Stimulated activated CD8-positive, alpha-beta memory T cell treated with anti-CD3 and anti-CD28 coated beads, Interleukin-15, amount 100 ng/mL, for 48 hours (primary cell): ENCODE data around the gene ABHD11.
"Not testable (repeated sequence)": the region's sequence is repeated elsewhere in the genome, so short reads cannot be mapped to it uniquely, and the experiment has no call there.

Experiments used
- DNase-seq, 2 donors: peaks; one replicate each; pipeline ENCODE4 v3.0.0-alpha.2; 2020; ENCODE audit warnings: low read depth in 2 of 2

ABHD11 gene

DNA sequence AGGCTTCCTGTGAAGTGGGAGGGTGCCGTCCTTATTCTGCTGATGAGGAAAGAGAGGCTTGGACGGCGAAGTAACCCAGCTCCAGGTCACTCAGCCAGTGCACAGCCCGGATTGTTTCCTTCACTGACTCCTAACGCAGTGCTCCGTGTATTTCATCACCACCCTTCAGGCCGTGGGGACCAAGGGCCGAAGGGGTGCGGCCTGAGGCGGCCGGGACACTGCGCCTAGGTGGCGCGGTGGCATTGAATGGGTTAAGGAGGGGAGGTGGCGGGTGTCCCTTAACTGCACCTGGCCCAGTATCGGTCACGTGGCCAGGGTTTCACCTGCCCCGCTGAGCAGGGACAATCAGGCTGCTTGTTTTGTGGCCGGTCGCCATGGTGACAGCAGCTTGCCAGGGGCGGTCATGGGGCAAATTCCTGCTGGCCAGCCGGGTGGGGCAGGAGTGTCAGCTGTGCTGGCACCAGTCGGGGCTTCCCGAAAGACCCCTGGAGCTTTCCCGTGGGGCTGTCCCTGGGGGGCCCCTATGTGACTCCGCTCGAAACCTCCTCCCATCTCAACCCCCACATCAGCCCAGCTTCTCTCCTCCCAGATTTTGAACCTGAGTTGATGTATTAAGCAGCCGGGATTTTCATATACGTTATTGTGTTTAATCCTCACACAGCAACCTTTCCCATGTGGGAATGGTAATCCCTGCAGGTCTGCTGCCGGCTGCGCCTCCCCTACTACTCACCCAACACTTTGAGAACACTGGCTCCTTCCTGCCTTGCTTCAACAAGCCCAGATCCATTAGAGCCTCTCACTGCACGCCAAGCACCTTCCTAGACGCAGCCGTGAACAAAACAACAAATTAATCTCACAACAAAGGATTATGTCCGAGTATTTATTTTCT, 4.4 kb upstream of the ABHD11 start:
- no peak for DNase-seq

DNA sequence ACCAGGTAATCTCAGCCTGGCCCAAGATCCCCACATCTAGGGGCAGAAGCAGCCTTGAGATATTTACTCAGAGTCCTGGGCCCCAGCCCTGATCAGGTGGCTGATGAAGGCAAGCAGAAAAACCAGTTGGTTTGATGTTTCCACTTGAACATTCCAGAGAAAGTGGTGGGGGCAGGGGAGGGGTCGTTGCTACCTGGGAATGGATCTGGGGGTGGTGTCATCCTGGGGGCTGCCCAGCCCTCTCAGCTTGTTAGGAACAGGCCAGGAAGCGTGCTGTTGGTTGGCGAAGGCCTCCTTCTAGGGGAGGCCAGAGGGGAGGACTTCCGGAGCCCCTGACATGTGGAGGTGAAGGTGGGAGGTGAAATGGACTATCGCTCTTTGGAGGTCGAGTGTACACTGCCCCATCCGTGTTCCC, 3.7 kb upstream of the ABHD11 start:
- no peak for DNase-seq

DNA sequence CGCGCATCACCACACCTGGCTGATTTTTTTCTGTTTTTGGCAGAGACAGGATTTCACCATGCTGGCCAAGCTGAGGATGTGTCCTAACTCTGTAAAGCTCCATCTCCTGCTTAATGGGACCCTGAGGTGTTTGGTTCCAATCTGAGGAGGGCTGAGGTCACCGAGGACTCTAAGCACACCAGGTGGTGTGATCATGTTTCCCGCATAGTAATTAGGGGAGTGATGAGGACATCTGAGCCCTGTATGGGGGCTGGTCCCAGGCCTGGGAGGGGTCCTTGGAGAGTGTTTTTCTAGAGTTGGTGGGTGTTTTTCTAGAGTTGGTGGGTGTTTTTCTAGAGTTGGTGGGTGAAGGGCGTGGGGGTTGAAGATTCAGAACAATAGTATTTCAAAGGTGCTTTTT, 3.0 kb upstream of the ABHD11 start:
- DNase-seq = no peak

GRCh38 chr7:73740771-73741170, 2.2 kb upstream of the ABHD11 start:
- DNase-seq = no peak

DNA sequence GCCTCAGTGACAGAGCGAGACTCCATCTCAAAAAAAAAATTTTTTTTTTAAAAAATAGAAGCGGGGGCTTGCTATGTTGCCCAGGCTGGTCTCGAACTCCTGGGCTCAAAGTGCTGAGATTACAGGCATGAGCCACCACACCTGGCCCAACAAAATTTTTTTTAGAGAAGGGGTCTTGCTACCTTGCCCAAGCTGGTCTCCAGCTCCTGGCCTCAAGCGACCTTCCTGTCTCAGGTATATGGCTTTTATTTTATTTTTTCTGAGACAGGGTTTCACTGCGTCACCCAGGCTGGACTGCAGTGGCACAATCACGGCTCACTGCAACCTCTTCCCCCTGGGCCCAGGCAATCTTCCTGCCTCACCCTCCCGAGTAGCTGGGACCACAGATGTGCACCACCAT, 1.6 kb upstream of the ABHD11 start:
- DNase-seq = no peak

GRCh38 chr7:73739387-73739767, 775 bp upstream of the ABHD11 start:
- no peak for DNase-seq

GRCh38 chr7:73738220-73738611, 386 bp downstream of the ABHD11 start:
- DNase-seq = peak in 1 of 2 donors; percentile 41

GRCh38 chr7:73737491-73738219, 947 bp downstream of the ABHD11 start:
- no peak for DNase-seq

DNA sequence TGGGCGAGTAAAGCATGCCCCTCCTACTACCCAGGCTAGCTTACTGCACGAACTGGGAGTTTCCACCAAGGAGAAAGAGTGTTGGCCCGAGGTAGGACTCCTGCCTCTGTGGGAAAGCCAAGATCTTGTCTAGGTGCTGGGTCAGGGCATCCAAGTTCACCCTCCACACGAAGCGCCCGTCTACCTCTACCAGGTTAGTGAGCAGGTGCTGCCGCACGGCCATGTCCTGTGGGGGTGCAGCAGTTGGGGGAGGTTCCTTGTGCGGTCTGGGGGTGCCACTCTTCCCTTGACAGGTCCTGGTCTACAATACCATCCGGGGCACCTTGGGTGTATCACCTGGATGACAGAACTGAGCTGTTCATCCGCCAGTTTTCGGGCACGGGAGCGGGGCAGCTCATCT, 1.7 kb downstream of the ABHD11 start:
- DNase-seq = no peak

GRCh38 chr7:73735528-73735905, 3.1 kb downstream of the ABHD11 start:
- no peak for DNase-seq

DNA sequence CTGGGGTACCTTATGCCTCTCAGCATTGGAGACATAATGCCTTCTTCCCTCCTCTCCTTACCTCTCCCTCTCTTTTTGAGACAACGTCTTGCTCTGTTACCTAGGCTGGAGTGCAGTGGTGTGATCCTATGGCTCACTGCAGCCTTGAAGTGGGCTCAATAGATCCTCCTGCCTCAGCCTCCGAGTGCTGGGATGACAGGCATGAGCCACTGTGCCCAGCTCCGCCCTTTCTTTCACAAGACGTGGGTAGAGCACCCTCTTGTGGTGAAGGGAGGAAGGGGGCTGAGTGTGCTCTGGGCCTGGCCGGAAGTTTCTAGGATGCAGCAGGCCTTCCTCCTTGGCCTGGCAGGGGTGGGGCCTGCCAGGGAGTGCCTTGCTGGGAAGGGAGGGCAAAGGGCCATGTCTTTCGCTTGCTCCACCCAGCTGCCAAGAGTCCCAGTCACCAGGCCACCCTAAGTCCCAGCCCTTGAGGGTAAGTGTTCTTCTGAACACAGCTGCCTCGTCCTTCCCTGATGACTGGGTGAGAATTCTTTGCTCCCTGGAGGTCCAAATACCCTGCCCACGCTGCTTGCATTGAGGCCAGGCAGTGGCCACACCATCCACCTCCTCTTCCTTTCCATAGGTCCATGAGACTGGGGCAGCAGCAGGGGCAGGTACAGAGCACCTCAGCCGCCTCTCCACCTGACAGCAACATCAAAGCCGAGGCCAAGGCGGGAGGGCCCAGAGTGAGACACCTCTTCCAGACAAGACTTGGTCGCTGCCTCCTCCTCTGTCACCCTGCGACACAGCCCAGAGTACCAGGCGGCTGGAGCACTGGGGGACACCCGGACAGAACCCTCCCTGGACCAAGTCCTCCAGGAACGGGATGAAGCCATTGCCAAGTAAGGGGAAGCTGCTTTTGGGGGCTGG, 3.7 kb downstream of the ABHD11 start:
- peak; percentile 66 to 70 for DNase-seq

DNA sequence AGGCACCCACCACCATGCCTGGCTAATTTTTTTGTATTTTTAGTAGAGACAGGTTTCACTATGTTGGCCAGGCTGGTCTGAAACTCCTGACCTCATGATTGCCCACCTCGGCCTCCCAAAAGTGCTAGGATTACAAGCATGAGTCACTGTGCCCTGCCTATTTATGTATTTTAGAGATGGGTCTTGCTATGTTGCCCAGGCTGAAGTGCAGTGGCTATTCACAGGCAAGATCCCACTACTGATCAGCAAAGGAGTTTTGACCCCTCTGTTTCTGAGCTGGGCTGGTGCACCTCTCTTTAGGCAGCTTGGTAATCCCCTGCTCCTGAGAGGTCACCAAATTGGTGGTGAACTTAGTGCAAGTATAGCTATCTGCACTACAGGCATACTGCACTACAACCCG, 6.2 kb downstream of the ABHD11 start:
- no peak for DNase-seq

GRCh38 chr7:73730485-73730884, 8.1 kb downstream of the ABHD11 start:
- no peak for DNase-seq

DNA sequence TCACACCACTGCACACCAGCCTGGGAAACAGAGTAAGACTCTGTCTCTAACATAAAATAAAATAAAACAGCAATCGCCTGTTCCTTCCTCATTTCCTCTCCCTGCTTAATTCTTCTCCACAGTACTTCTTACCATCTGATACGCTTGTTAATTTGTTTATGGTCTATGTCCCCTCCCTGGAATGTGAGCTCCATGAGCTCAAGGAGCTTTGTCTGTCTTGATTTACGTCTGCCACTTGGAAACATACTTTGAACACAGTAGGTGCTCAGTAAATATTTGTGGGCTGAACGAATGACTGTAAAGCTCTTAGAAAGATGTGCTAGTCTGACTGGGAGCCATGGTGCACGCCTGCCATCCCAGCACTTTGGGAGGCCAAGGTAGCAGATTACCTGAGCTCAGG, 10.1 kb downstream of the ABHD11 start:
- no peak for DNase-seq

DNA sequence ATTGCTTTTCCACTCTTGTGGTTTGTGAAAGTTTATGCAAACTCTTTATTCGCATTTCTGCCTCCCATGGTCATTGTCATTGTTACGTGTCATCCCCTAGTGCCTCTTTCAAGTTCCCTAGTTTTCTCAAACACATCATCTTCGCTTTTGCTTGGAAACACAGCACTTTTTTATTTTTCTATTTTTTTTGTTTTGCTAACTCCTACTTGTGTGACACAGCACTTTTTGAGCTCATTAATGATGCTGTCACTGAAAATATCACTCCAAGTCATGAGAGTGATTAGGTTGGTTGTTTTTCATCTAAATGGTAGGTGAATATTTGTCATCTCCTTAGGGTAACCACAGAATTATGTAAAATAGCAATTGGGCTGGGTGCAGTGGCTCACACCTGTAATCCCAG, 10.7 kb downstream of the ABHD11 start:
- DNase-seq = no peak

GRCh38 chr7:73726083-73726466, 12.5 kb downstream of the ABHD11 start:
- no peak for DNase-seq

DNA sequence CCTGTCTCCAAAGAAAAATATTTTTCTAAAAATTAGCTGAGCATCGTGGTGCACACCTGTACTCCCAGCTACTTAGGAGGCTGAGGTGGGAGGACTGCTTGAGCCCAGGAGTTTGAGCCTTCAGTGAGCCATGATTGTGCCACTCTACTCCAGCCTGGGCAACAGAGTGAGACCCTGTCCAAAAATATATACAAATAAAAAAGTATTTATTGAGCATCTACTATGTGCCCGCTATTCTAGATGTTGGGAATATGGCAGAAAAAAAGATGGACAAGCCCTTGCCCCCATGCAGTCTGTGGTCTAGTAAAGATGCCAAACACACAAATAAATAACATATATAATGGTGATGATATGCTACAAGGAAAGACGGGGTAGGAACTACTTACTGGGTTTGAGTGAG, 14.8 kb downstream of the ABHD11 start:
- no peak for DNase-seq

DNA sequence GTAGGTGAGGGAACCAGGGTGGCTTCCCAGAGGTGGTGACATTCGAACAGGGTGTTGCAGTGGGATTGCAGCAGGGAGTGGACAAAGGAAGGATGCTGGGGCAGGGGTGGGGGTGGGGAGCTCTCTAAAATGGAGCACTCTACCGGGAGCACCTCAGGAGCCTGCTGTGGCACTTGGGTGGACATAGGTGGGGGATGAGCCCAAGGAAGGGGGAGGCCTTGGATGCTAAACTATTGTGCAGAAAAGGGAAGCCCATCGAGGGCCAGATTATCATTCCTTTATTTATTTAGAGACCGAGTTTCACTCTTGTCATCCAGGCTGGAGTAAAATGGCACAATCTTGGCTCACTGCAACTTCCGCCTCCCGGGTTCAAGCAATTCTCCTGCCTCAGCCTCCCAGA, 15.8 kb downstream of the ABHD11 start:
- no peak for DNase-seq

DNA sequence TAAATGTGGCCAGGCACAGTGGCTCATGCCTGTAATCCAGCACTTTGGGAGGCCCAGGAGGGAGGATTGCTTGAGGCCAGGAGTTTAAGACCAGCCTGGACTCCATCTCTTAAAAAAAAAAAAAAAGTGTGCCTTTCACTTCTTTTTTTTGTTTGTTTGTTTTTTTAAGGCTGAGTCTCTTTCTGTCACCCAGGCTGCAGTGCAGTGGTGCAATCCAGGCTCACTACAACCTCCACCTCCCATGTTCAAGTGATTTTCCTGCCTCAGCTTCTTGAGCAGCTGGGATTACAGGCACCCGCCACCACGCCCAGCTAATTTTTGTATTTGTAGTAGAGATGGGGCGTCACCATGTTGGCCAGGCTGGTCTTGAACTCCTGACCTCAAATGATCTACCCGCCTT, 16.4 kb downstream of the ABHD11 start:
- DNase-seq = not testable (repeated sequence)

DNA sequence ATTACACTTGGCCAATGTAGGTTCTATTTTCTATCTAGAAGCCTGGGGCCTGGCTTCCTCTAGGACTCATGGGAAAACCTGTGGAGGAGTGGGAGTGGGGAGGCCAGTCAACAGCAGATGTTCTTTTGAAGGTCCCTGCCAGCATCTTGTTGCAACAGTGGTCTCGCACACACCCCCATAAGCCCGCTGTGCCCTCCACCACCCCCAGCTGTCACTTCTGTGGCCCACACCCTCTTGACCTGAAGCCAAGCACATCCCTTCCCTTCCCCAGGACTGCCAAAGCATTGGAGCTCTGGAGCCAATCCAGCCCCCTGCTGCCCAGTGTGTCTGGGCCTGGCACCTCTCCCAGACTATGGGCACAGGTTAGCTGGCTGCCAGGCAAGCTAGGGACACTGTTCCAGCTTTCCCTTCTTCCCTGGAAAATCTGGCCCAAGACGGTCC, 17.2 kb downstream of the ABHD11 start:
- no peak for DNase-seq

DNA sequence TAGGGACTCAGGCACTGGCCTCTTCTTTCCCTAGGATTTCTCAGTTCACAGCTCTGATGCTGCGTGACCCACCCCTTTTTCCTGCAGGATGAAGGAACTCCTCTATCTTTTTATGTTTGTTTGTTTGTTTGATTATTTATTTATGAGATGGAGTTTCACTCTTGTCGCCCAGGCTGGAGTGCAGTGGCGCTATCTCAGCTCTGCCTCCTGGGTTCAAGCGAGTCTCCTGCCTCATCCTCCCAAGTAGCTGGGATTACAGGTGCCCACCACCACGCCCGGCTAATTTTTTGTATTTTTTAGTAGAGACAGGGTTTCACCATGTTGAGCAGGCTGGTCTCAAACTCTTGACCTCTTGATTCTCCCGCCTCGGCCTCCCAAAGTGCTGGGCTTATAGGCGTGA, 18.2 kb downstream of the ABHD11 start:
- not testable (repeated sequence) for DNase-seq

- no peak for DNase-seq
Observed at GRCh38 chr7:73719806-73720169, 18.8 kb downstream of the ABHD11 start.
